ENCODE measurements around the gene TMEM43.

TMEM43 gene

GRCh38 chr3:14132689-14133088 lies 7.8 kb downstream of the TMEM43 start:
- H3K4me3 ChIP-seq (ENCODE audit: control insufficient read depth, low read depth, low read length), result no peak overlapping the region
- DNase-seq (ENCODE audit: low read depth), result no peak
- TF ChIP-seq CTCF (IDR thresholded peaks at IDR 0.05; ENCODE audit: control insufficient read depth, insufficient read depth, low read depth, low read length, missing control alignments), result no peak

GRCh38 chr3:14133188-14133800 lies 8.4 kb downstream of the TMEM43 start:
- H3K4me3 ChIP-seq (ENCODE audit: control insufficient read depth, low read depth, low read length), result no peak overlapping the region
- no peak for TF ChIP-seq CTCF (IDR thresholded peaks at IDR 0.05; ENCODE audit: control insufficient read depth, insufficient read depth, low read depth, low read length, missing control alignments)
- DNase-seq (ENCODE audit: low read depth), result no peak

- TF ChIP-seq CTCF (IDR thresholded peaks at IDR 0.05; ENCODE audit: control insufficient read depth, insufficient read depth, low read depth, low read length, missing control alignments), result no peak
- H3K4me3 ChIP-seq (ENCODE audit: control insufficient read depth, low read depth, low read length), result no peak overlapping the region
- no peak for DNase-seq (ENCODE audit: low read depth)
Measured at GRCh38 chr3:14133876-14134275, 9.0 kb downstream of the TMEM43 start.

GRCh38 chr3:14134291-14134690 lies 9.4 kb downstream of the TMEM43 start:
- no peak for DNase-seq (ENCODE audit: low read depth)
- no peak for TF ChIP-seq CTCF (IDR thresholded peaks at IDR 0.05; ENCODE audit: control insufficient read depth, insufficient read depth, low read depth, low read length, missing control alignments)
- H3K4me3 ChIP-seq (ENCODE audit: control insufficient read depth, low read depth, low read length), result no peak overlapping the region

GRCh38 chr3:14135581-14135980 lies 10.7 kb downstream of the TMEM43 start:
- no peak overlapping the region for H3K4me3 ChIP-seq (ENCODE audit: control insufficient read depth, low read depth, low read length)
- no peak for TF ChIP-seq CTCF (IDR thresholded peaks at IDR 0.05; ENCODE audit: control insufficient read depth, insufficient read depth, low read depth, low read length, missing control alignments)
- DNase-seq (ENCODE audit: low read depth), result no peak

GRCh38 chr3:14137004-14137403 lies 12.2 kb downstream of the TMEM43 start:
- no peak for TF ChIP-seq CTCF (IDR thresholded peaks at IDR 0.05; ENCODE audit: control insufficient read depth, insufficient read depth, low read depth, low read length, missing control alignments)
- no peak overlapping the region for H3K4me3 ChIP-seq (ENCODE audit: control insufficient read depth, low read depth, low read length)
- DNase-seq (ENCODE audit: low read depth), result no peak

GRCh38 chr3:14137445-14137844 lies 12.6 kb downstream of the TMEM43 start:
- DNase-seq (ENCODE audit: low read depth), result no peak
- no peak overlapping the region for H3K4me3 ChIP-seq (ENCODE audit: control insufficient read depth, low read depth, low read length)
- no peak for TF ChIP-seq CTCF (IDR thresholded peaks at IDR 0.05; ENCODE audit: control insufficient read depth, insufficient read depth, low read depth, low read length, missing control alignments)
